H9 (cell line): Measurements from ENCODE around the gene ADRB1. TPM values are rescaled to one million over a fixed set of nuclear protein-coding genes. Genes with fewer than 3 reads are reported as not detected.

Source experiments
- DNase-seq: peaks from one replicate; pipeline ENCODE4 v3.0.0-alpha.2; 2017
- H2AFZ ChIP-seq: one replicate; pipeline ENCODE4 v1.6.1; 2013; ENCODE audit warnings: mild to moderate bottlenecking, low read length, control low read depth, moderate library complexity
- H2AK5ac ChIP-seq: 2 replicates; pipeline ENCODE4 v1.6.1; 2013; ENCODE audit warnings: low read length, control low read depth, mixed read lengths; ENCODE audit not compliant: insufficient read length
- H2BK120ac ChIP-seq: one replicate; pipeline ENCODE4 v1.6.1; 2013; ENCODE audit warnings: low read depth, mild to moderate bottlenecking, low read length, control low read depth, inconsistent platforms; ENCODE audit not compliant: poor library complexity, severe bottlenecking
- H2BK12ac ChIP-seq: 2 replicates; pipeline ENCODE4 v1.6.1; 2013; ENCODE audit warnings: low read length, control low read depth, mixed read lengths, low read depth; ENCODE audit not compliant: insufficient read length
- H2BK15ac ChIP-seq: 2 replicates; pipeline ENCODE4 v1.6.1; 2013; ENCODE audit warnings: low read depth, low read length, control low read depth
- H2BK20ac ChIP-seq: one replicate; pipeline ENCODE4 v1.6.1; 2013; ENCODE audit warnings: low read depth, mild to moderate bottlenecking, low read length, control low read depth, inconsistent platforms; ENCODE audit not compliant: poor library complexity, severe bottlenecking
- H2BK5ac ChIP-seq: 2 replicates; pipeline ENCODE4 v1.6.1; 2013; ENCODE audit warnings: low read length, control low read depth, mixed read lengths; ENCODE audit not compliant: insufficient read length
- H3K14ac ChIP-seq: 2 replicates; pipeline ENCODE4 v1.6.1; 2013; ENCODE audit warnings: low read length, control low read depth; ENCODE audit not compliant: insufficient read depth
- H3K18ac ChIP-seq: 2 replicates; pipeline ENCODE4 v1.6.1; 2013; ENCODE audit warnings: low read depth, mild to moderate bottlenecking, mixed read lengths, low read length, control low read depth; ENCODE audit not compliant: insufficient read length
- H3K23ac ChIP-seq: 2 replicates; pipeline ENCODE4 v1.6.1; 2013; ENCODE audit warnings: low read length, control low read depth, mixed read lengths, low read depth; ENCODE audit not compliant: insufficient read length
- H3K23me2 ChIP-seq: 2 replicates; pipeline ENCODE4 v1.6.1; 2013; ENCODE audit warnings: low read depth, mild to moderate bottlenecking, mixed read lengths, low read length, control low read depth; ENCODE audit not compliant: insufficient read length, poor library complexity, severe bottlenecking
- H3K27ac ChIP-seq: 2 replicates; pipeline ENCODE4 v1.5.1; 2013; ENCODE audit warnings: low read length, control low read depth, mixed read lengths, low read depth; ENCODE audit not compliant: insufficient read length
- H3K27me3 ChIP-seq: 2 replicates; pipeline ENCODE4 v1.6.1; 2013; ENCODE audit warnings: low read length, control low read depth, inconsistent platforms; ENCODE audit not compliant: insufficient read depth
- H3K4ac ChIP-seq: 2 replicates; pipeline ENCODE4 v1.6.1; 2013; ENCODE audit warnings: low read depth, mild to moderate bottlenecking, control low read depth, inconsistent platforms, low read length, moderate library complexity
- H3K4me1 ChIP-seq: 2 replicates; pipeline ENCODE4 v1.6.1; 2013; ENCODE audit warnings: low read length, control low read depth, inconsistent platforms; ENCODE audit not compliant: insufficient read depth
- H3K4me2 ChIP-seq: 2 replicates; pipeline ENCODE4 v1.6.1; 2013; ENCODE audit warnings: low read length, control low read depth, mixed read lengths; ENCODE audit not compliant: insufficient read length, insufficient read depth
- H3K56ac ChIP-seq: 2 replicates; pipeline ENCODE4 v1.6.1; 2013; ENCODE audit warnings: low read depth, mild to moderate bottlenecking, mixed read lengths, low read length, control low read depth; ENCODE audit not compliant: insufficient read length
- H3K79me1 ChIP-seq: 2 replicates; pipeline ENCODE4 v1.6.1; 2013; ENCODE audit warnings: low read depth, mild to moderate bottlenecking, moderate library complexity, low read length, control low read depth, inconsistent platforms; ENCODE audit not compliant: insufficient read depth, poor library complexity, severe bottlenecking
- H3K79me2 ChIP-seq: 2 replicates; pipeline ENCODE4 v1.6.1; 2013; ENCODE audit warnings: low read length, control low read depth, inconsistent platforms; ENCODE audit not compliant: insufficient read depth
- H3K9ac ChIP-seq: 2 replicates; pipeline ENCODE4 v1.6.1; 2013; ENCODE audit warnings: low read length, control low read depth, mixed read lengths; ENCODE audit not compliant: insufficient read length; ENCODE audit errors: extremely low read depth
- H3K9me3 ChIP-seq: one replicate; pipeline ENCODE4 v1.6.1; 2013; ENCODE audit warnings: low read depth, low read length, inconsistent platforms; ENCODE audit not compliant: control insufficient read depth
- H3T11ph ChIP-seq: one replicate; pipeline ENCODE4 v1.6.1; 2013; ENCODE audit warnings: mild to moderate bottlenecking, low read length, control low read depth, inconsistent platforms
- H4K20me1 ChIP-seq: one replicate; pipeline ENCODE4 v1.6.1; 2013; ENCODE audit not compliant: control insufficient read depth, insufficient read length, insufficient read depth
- H4K5ac ChIP-seq: 2 replicates; pipeline ENCODE4 v1.6.1; 2013; ENCODE audit warnings: low read depth, mild to moderate bottlenecking, mixed read lengths, low read length, control low read depth; ENCODE audit not compliant: insufficient read length
- H4K8ac ChIP-seq: replicated peaks from 2 replicates; pipeline ENCODE4 v1.6.1; 2013; ENCODE audit warnings: low read length, control low read depth, mixed read lengths, low read depth; ENCODE audit not compliant: insufficient read length
- H4K91ac ChIP-seq: 2 replicates; pipeline ENCODE4 v1.6.1; 2013; ENCODE audit warnings: low read depth, mild to moderate bottlenecking, moderate library complexity, mixed read lengths, low read length, control low read depth; ENCODE audit not compliant: insufficient read length
- H3K27ac Mint-ChIP-seq, 3 experiments: 2 replicates in 2 of 3; 3 replicates in 1 of 3; pipeline ENCODE4 v1.8.0; 2020 to 2021; ENCODE audit warnings: mixed read lengths in 3 of 3, mild to moderate bottlenecking in 1 of 3, moderate library complexity in 1 of 3
- H3K27me3 Mint-ChIP-seq: 2 replicates; pipeline ENCODE4 v1.8.0; 2021; ENCODE audit warnings: low read depth, mild to moderate bottlenecking, moderate library complexity, mixed read lengths
- H3K36me3 Mint-ChIP-seq, 3 experiments: 2 replicates in 2 of 3; 3 replicates in 1 of 3; pipeline ENCODE4 v1.8.0; 2020 to 2021; ENCODE audit warnings: low read depth in 3 of 3, mixed read lengths in 3 of 3; ENCODE audit not compliant: insufficient read depth in 1 of 3
- H3K4me1 Mint-ChIP-seq, 2 experiments: 2 replicates each; pipeline ENCODE4 v1.8.0; 2020; ENCODE audit warnings: mixed read lengths in 2 of 2
- H3K4me3 Mint-ChIP-seq, 2 experiments: 2 replicates in 1 of 2; 3 replicates in 1 of 2; pipeline ENCODE4 v1.8.0; 2020 to 2021; ENCODE audit warnings: mild to moderate bottlenecking in 2 of 2, mixed read lengths in 2 of 2, moderate library complexity in 1 of 2
- H3K9me3 Mint-ChIP-seq, 2 experiments: 2 replicates in 1 of 2; 3 replicates in 1 of 2; pipeline ENCODE4 v1.8.0; 2020; ENCODE audit warnings: mild to moderate bottlenecking in 2 of 2, mixed read lengths in 2 of 2, moderate library complexity in 1 of 2
- CTCF ChIP-seq: fragments of 200-600 bp; sonication (generic); conservative IDR thresholded peaks from 3 replicates; pipeline ENCODE4 v1.8.0; 2021; ENCODE audit warnings: antibody characterized with exemption, mild to moderate bottlenecking
- WGBS: extraction: QIAGEN DNeasy Blood & Tissue Kit; methylation state at CpG from one replicate; pipeline ENCODE4 v1.1.7; 2013; ENCODE audit warnings: missing lambda C conversion rate, low lambda C conversion rate, mixed read lengths; ENCODE audit not compliant: insufficient read length; ENCODE audit errors: extremely low coverage; 5-methylcytosine and 5-hydroxymethylcytosine counted together
- total RNA-seq: library from RNA; stranded (reverse); gene quantifications from 2 replicates; pipeline ENCODE4 v1.2.1, GENCODE V29; 2021

The ADRB1 gene
- total RNA-seq, 1 experiment from 2014 or later: 0.13 TPM

- H3K79me1 ChIP-seq: no peaks in the 10 kb centered on the region
- no peak overlapping the region for H3K4ac ChIP-seq
- no peak overlapping the region for H2BK12ac ChIP-seq
- no peak overlapping the region for H3T11ph ChIP-seq
- Mint-ChIP-seq H3K27ac (no peak overlapping the region), H3K4me3 (no peak overlapping the region), H3K9me3 (peaks cover 0 to 3% of the 10 kb centered on the region in 2 experiments; a peak in 2 of 5 replicates), H3K36me3 (no peaks in the 10 kb centered on the region), H3K4me1 (peaks cover 3 to 8% of the 10 kb centered on the region in 2 experiments; a peak in 3 of 4 replicates), H3K27me3 (peaks cover 77% of the 10 kb centered on the region)
- no CpG with 5 or more reads among the region's 3 CpGs for WGBS
- no peaks in the 10 kb centered on the region for H3K4me1 ChIP-seq
- H3K23me2 ChIP-seq: peaks cover 7% of the 10 kb centered on the region
- no peak overlapping the region for H3K27ac ChIP-seq
- no peak overlapping the region for H3K23ac ChIP-seq
- H3K27me3 ChIP-seq: peaks cover 24% of the 10 kb centered on the region
- no peak overlapping the region for H3K4me2 ChIP-seq
- no peak overlapping the region for H3K9ac ChIP-seq
- no peak overlapping the region for H2AK5ac ChIP-seq
- H3K14ac ChIP-seq: no peak overlapping the region
- no peaks in the 10 kb centered on the region for H3K9me3 ChIP-seq
- no peak for TF ChIP-seq CTCF
- no peak for DNase-seq
- H4K8ac ChIP-seq: no peak overlapping the region
- H3K79me2 ChIP-seq: no peaks in the 10 kb centered on the region
- no peak overlapping the region for H2AFZ ChIP-seq
- no peak overlapping the region for H4K5ac ChIP-seq
- no peak overlapping the region for H3K18ac ChIP-seq
- no peak overlapping the region for H3K56ac ChIP-seq
- H2BK20ac ChIP-seq: no peak overlapping the region
- H4K91ac ChIP-seq: no peak overlapping the region
- H2BK120ac ChIP-seq: no peak overlapping the region
- no peak overlapping the region for H2BK5ac ChIP-seq
- no peak overlapping the region for H2BK15ac ChIP-seq
- H4K20me1 ChIP-seq: no peaks in the 10 kb centered on the region
Observed at GRCh38 chr10:114048472-114048871, 4.8 kb downstream of the ADRB1 start.
